DND-41 (cell line): ENCODE results near the gene CFAP100.

Source experiments
- EZH2 ChIP-seq: IDR thresholded peaks from 3 replicates; pipeline ENCODE4 v1.6.1; 2012; ENCODE audit warnings: borderline replicate concordance, low read depth, mild to moderate bottlenecking, moderate library complexity, low read length, inconsistent platforms; ENCODE audit not compliant: severe bottlenecking
- TF ChIP-seq, protein P1 (sequence below): IDR thresholded peaks from 2 replicates; pipeline ENCODE4 v1.5.1; 2012; ENCODE audit warnings: borderline replicate concordance, low read length, moderate library complexity, mild to moderate bottlenecking; ENCODE audit not compliant: poor library complexity, severe bottlenecking; ENCODE audit errors: extremely low read depth

DNA sequence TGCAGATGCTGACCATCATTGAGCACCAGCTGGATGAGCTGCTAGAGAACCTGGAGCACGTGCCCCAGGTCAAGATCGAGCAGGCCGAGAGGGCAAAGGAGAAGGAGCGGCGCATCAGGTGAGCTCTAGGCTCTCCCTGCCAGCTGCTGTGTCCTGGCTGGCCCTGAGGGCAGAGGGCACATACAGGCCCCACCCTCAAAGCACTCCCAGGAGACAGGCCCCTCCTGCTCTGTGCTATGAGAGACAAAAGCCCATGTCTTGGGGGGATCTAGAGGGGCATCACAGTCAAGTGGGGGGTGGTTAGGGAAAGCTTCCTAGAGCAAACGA lies 39.5 kb downstream of the CFAP100 start:
- TF ChIP-seq, protein P1, sequence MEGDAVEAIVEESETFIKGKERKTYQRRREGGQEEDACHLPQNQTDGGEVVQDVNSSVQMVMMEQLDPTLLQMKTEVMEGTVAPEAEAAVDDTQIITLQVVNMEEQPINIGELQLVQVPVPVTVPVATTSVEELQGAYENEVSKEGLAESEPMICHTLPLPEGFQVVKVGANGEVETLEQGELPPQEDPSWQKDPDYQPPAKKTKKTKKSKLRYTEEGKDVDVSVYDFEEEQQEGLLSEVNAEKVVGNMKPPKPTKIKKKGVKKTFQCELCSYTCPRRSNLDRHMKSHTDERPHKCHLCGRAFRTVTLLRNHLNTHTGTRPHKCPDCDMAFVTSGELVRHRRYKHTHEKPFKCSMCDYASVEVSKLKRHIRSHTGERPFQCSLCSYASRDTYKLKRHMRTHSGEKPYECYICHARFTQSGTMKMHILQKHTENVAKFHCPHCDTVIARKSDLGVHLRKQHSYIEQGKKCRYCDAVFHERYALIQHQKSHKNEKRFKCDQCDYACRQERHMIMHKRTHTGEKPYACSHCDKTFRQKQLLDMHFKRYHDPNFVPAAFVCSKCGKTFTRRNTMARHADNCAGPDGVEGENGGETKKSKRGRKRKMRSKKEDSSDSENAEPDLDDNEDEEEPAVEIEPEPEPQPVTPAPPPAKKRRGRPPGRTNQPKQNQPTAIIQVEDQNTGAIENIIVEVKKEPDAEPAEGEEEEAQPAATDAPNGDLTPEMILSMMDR, result no peak
- no peak for TF ChIP-seq EZH2
